MCF 10A (cell line): ENCODE measurements around the gene MEIS2. TPM values are rescaled to one million over a fixed set of nuclear protein-coding genes. Genes with fewer than 3 reads are reported as not detected.
"Not testable (repeated sequence)": the region's sequence is repeated elsewhere in the genome, so short reads cannot be mapped to it uniquely, and the experiment has no call there.

ENCODE experiments used
- BruUV-seq: library from RNA; stranded (reverse); fragments of 400-500 nt; replicated peaks from 2 replicates; lab custom pipeline; 2021; lab: Mats Ljungman, UMichigan
- CTCF ChIA-PET: fragments of 300-600 bp; sonication (Branson Sonifier 250); formaldehyde crosslinking; extraction: SDS; loops from one replicate; lab custom pipeline; 2021; ENCODE audit warnings: antibody characterized with exemption, inconsistent platforms; lab: Yijun Ruan, JAX
- POLR2A ChIA-PET: fragments of 300-600, 350-650 bp; sonication (Branson Sonifier 250); formaldehyde crosslinking; extraction: SDS; loops from one replicate; lab custom pipeline; 2020; ENCODE audit warnings: antibody characterized with exemption, inconsistent platforms; lab: Yijun Ruan, JAX
- DNase-seq: peaks from one replicate; pipeline ENCODE4 v3.0.0-alpha.2; 2018; ENCODE audit not compliant: unreplicated experiment
- H3K27ac Mint-ChIP-seq: one replicate; pipeline ENCODE4 v1.8.0; 2022; ENCODE audit warnings: mild to moderate bottlenecking, low read depth, mixed read lengths; ENCODE audit not compliant: unreplicated experiment
- H3K27me3 Mint-ChIP-seq: one replicate; pipeline ENCODE4 v1.8.0; 2022; ENCODE audit warnings: mixed read lengths; ENCODE audit not compliant: insufficient read depth, unreplicated experiment
- H3K36me3 Mint-ChIP-seq: one replicate; pipeline ENCODE4 v1.8.0; 2022; ENCODE audit warnings: mild to moderate bottlenecking, moderate library complexity, mixed read lengths; ENCODE audit not compliant: insufficient read depth, unreplicated experiment
- H3K4me1 Mint-ChIP-seq: one replicate; pipeline ENCODE4 v1.8.0; 2022; ENCODE audit warnings: mixed read lengths; ENCODE audit not compliant: insufficient read depth, unreplicated experiment
- H3K4me3 Mint-ChIP-seq: one replicate; pipeline ENCODE4 v1.8.0; 2022; ENCODE audit warnings: mild to moderate bottlenecking, moderate library complexity, mixed read lengths; ENCODE audit not compliant: unreplicated experiment
- H3K9me3 Mint-ChIP-seq: one replicate; pipeline ENCODE4 v1.8.0; 2022; ENCODE audit warnings: mixed read lengths; ENCODE audit not compliant: unreplicated experiment
- CTCF ChIP-seq: fragments of 200-600 bp; IDR thresholded peaks from one replicate; pipeline ENCODE4 v1.8.0; 2022; ENCODE audit warnings: antibody characterized with exemption, mild to moderate bottlenecking; ENCODE audit not compliant: unreplicated experiment
- intact Hi-C: fragments of 100-400 bp; cut with micrococcal nuclease; formaldehyde crosslinking; loops from 2 replicates; pipeline ENCODE4 v1.14.1; 2022
- total RNA-seq: library from RNA; stranded (reverse); gene quantifications from 2 replicates; pipeline ENCODE4 v1.2.3, GENCODE V29; 2022

MEIS2 gene
- total RNA-seq, 1 experiment from 2014 or later: 6.9 TPM

DNA sequence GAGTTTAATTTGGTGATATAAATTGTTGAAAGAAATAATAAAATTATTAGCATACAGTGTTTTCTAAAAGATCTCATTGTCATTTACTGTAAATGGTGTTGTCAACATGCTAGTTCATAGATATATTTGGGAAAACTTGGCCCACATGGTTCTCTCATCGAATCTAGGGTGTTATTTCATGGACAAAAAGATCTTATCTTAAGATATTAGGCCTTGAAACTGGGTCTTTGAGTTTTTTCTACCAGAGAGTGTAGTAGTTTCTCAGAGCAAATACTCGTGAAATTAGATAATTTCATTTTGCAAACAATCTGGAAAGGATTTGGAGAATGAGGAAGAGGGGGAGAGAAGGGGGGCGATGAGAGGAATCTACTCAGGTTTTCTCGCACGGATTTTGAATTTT is 107.9 kb downstream of the MEIS2 start:
- Mint-ChIP-seq H3K4me1 (peaks cover 8% of the 10 kb centered on the region), H3K9me3 (no peaks in the 10 kb centered on the region), H3K27me3 (no peaks in the 10 kb centered on the region), H3K4me3 (no peak overlapping the region), H3K27ac (no peak overlapping the region), H3K36me3 (peaks cover 9% of the 10 kb centered on the region)
- POLR2A ChIA-PET: no interaction called here
- intact Hi-C loops: no loop called here
- CTCF ChIA-PET: no interaction called here
- no peak for DNase-seq
- TF ChIP-seq CTCF: no peak
- no TSS peak for BruUV-seq

- Mint-ChIP-seq H3K36me3 (peaks cover 11% of the 10 kb centered on the region), H3K9me3 (peaks cover 16% of the 10 kb centered on the region), H3K4me1 (peaks cover 8% of the 10 kb centered on the region), H3K4me3 (no peak overlapping the region), H3K27me3 (no peaks in the 10 kb centered on the region), H3K27ac (no peak overlapping the region)
- intact Hi-C loops: no loop called here
- no peak for TF ChIP-seq CTCF
- DNase-seq: no peak
- no TSS peak for BruUV-seq
- ChIA-PET CTCF (interaction anchor here (1.6 kb wide), 1 partner anchor 16 kb away, joined by 4 read pairs; no protein-coding TSS in a partner anchor), POLR2A (interaction anchor here (0.8 kb wide), 1 partner anchor 112 kb away, joined by 4 read pairs; no protein-coding TSS in a partner anchor)
Measured at GRCh38 chr15:36988947-36989346, 111.4 kb downstream of the MEIS2 start.

- H3K4me3 Mint-ChIP-seq: no peak overlapping the region
- peaks cover 9% of the 10 kb centered on the region for H3K36me3 Mint-ChIP-seq
- no peaks in the 10 kb centered on the region for H3K4me1 Mint-ChIP-seq
- H3K27ac Mint-ChIP-seq: no peak overlapping the region
- no peak for TF ChIP-seq CTCF
- BruUV-seq: no TSS peak
- no peak for DNase-seq
- no peaks in the 10 kb centered on the region for H3K27me3 Mint-ChIP-seq
- POLR2A ChIA-PET: no interaction called here
- CTCF ChIA-PET: no interaction called here
- intact Hi-C loops: no loop called here
- H3K9me3 Mint-ChIP-seq: peaks cover 19% of the 10 kb centered on the region
Measured at GRCh38 chr15:36982430-36982829, 117.9 kb downstream of the MEIS2 start.

GRCh38 chr15:36980281-36980680 is 120.1 kb downstream of the MEIS2 start:
- H3K4me1 Mint-ChIP-seq, BruUV-seq, CTCF ChIA-PET, POLR2A ChIA-PET, H3K4me3 Mint-ChIP-seq, DNase-seq, H3K36me3 Mint-ChIP-seq, intact Hi-C loops, H3K27me3 Mint-ChIP-seq, H3K27ac Mint-ChIP-seq: not testable (repeated sequence)
- H3K9me3 Mint-ChIP-seq: peaks cover 17% of the 10 kb centered on the region

GRCh38 chr15:36978625-36979024 is 121.7 kb downstream of the MEIS2 start:
- Mint-ChIP-seq H3K4me1 (no peaks in the 10 kb centered on the region), H3K4me3 (no peak overlapping the region), H3K27me3 (no peaks in the 10 kb centered on the region), H3K9me3 (peaks cover under 1% of the 10 kb centered on the region), H3K27ac (no peak overlapping the region), H3K36me3 (peaks cover 7% of the 10 kb centered on the region)
- no peak for TF ChIP-seq CTCF
- ChIA-PET CTCF (no interaction called here), POLR2A (no interaction called here)
- BruUV-seq: no TSS peak
- DNase-seq: no peak
- intact Hi-C loops: no loop called here
